Skeletal muscle tissue (tissue), 4 donors: ENCODE measurements around the gene MEGF6. TPM values are rescaled to one million over a fixed set of nuclear protein-coding genes. Genes with fewer than 3 reads are reported as not detected.

Experiments used
- H3K27ac ChIP-seq: one replicate; pipeline ENCODE4 v1.7.0; 2013; ENCODE audit warnings: mild to moderate bottlenecking, low read depth, low read length, inconsistent platforms
- H3K27me3 ChIP-seq, 3 donors: one replicate each; pipeline ENCODE4 v1.7.0; 2013; ENCODE audit warnings: low read length in 3 of 3; ENCODE audit not compliant: control insufficient read depth in 3 of 3, insufficient read depth in 3 of 3
- H3K36me3 ChIP-seq, 3 donors: one replicate each; pipeline ENCODE4 v1.7.0; 2013; ENCODE audit warnings: low read length in 3 of 3; ENCODE audit not compliant: control insufficient read depth in 3 of 3, insufficient read depth in 3 of 3
- H3K4me1 ChIP-seq, 3 donors: one replicate each; pipeline ENCODE4 v1.7.0; 2013; ENCODE audit warnings: low read length in 3 of 3, mild to moderate bottlenecking in 3 of 3; ENCODE audit not compliant: control insufficient read depth in 3 of 3, insufficient read depth in 3 of 3
- H3K4me3 ChIP-seq, 3 donors: one replicate each; pipeline ENCODE4 v1.7.0; 2013; ENCODE audit warnings: low read length in 3 of 3
- H3K9ac ChIP-seq, 3 donors: one replicate each; pipeline ENCODE4 v1.7.0; 2013; ENCODE audit warnings: low read length in 3 of 3, mild to moderate bottlenecking in 3 of 3, moderate library complexity in 2 of 3, low read depth in 1 of 3
- H3K9me3 ChIP-seq, 3 donors: one replicate each; pipeline ENCODE4 v1.7.0; 2013; ENCODE audit warnings: low read length in 3 of 3; ENCODE audit not compliant: control insufficient read depth in 3 of 3
- total RNA-seq: library from RNA; depleted of rRNA; stranded (reverse); fragments of >200 nt; gene quantifications from one replicate; pipeline ENCODE4 v1.2.3, GENCODE V29; 2014
- donor health status: Osteomylitis.

MEGF6 gene
- total RNA-seq, 1 donor from 2014 or later = 10.4 TPM

GRCh38 chr1:3653286-3653618 is 41.9 kb upstream of the MEGF6 start:
- Histone ChIP-seq H3K4me3 (no peak overlapping the region), H3K9ac (no peak overlapping the region), H3K27ac (no peak overlapping the region), H3K27me3 (peaks cover 39 to 71% (median 44%) of the 10 kb centered on the region in 3 donors), H3K9me3 (no peaks in the 10 kb centered on the region), H3K4me1 (peaks cover 13 to 26% (median 13%) of the 10 kb centered on the region in 3 donors), H3K36me3 (no peaks in the 10 kb centered on the region)

- Histone ChIP-seq H3K36me3 (no peaks in the 10 kb centered on the region), H3K9ac (no peak overlapping the region), H3K4me1 (peaks cover 13 to 26% (median 13%) of the 10 kb centered on the region in 3 donors), H3K4me3 (peak overlapping the region in 1 of 3 donors; percentile 13), H3K9me3 (no peaks in the 10 kb centered on the region), H3K27me3 (peaks cover 37 to 66% (median 44%) of the 10 kb centered on the region in 3 donors), H3K27ac (no peak overlapping the region)
Measured at GRCh38 chr1:3652548-3653285, 41.4 kb upstream of the MEGF6 start.

- Histone ChIP-seq H3K4me1 (peaks cover 13 to 26% (median 13%) of the 10 kb centered on the region in 3 donors), H3K27ac (no peak within 1 kb of the TSS), H3K4me3 (peak within 1 kb of the TSS in 1 of 3 donors; percentile 13), H3K9me3 (no peaks in the 10 kb centered on the region), H3K27me3 (peaks cover 35 to 60% (median 44%) of the 10 kb centered on the region in 3 donors), H3K36me3 (peaks cover 4 to 6% (median 5%) of the 10 kb centered on the region in 3 donors), H3K9ac (no peak within 1 kb of the TSS)
Measured at GRCh38 chr1:3651930-3652547, 40.7 kb upstream of the MEGF6 start, which contains the start of gene TP73. Gene TP73, plus strand, starts transcription at chr1:3652516. Its CDS starts 29,850 bp downstream, at chr1:3682366.

- no peaks in the 10 kb centered on the region for H3K9me3 ChIP-seq
- peaks cover 12 to 13% (median 12%) of the 10 kb centered on the region in 3 donors for H3K36me3 ChIP-seq
- no peak overlapping the region for H3K9ac ChIP-seq
- peaks cover 35 to 52% (median 44%) of the 10 kb centered on the region in 3 donors for H3K27me3 ChIP-seq
- peaks cover 13 to 26% (median 13%) of the 10 kb centered on the region in 3 donors for H3K4me1 ChIP-seq
- H3K4me3 ChIP-seq = no peak overlapping the region
- H3K27ac ChIP-seq = no peak overlapping the region
Measured at GRCh38 chr1:3651026-3651929, 40.0 kb upstream of the MEGF6 start.

- Histone ChIP-seq H3K9me3 (no peaks in the 10 kb centered on the region), H3K4me1 (peaks cover 13 to 26% (median 13%) of the 10 kb centered on the region in 3 donors), H3K27ac (no peak overlapping the region), H3K36me3 (peaks cover 15 to 19% (median 15%) of the 10 kb centered on the region in 3 donors), H3K4me3 (peak overlapping the region; percentile 78 to 82 (median 80)), H3K9ac (no peak overlapping the region), H3K27me3 (peaks cover 35 to 49% (median 44%) of the 10 kb centered on the region in 3 donors)
Measured at GRCh38 chr1:3650248-3651025, 39.1 kb upstream of the MEGF6 start.

GRCh38 chr1:3649342-3650247 is 38.3 kb upstream of the MEGF6 start, which contains the start of gene WRAP73:
Gene WRAP73, minus strand, starts transcription at chr1:3650103. Its CDS starts 104 bp downstream, at chr1:3649999.
- Histone ChIP-seq H3K27ac (no peak within 1 kb of the TSS), H3K4me3 (peak within 1 kb of the TSS; percentile 78 to 82 (median 80)), H3K27me3 (peaks cover 32 to 42% (median 41%) of the 10 kb centered on the region in 3 donors), H3K4me1 (peaks cover 13 to 24% (median 13%) of the 10 kb centered on the region in 3 donors), H3K9me3 (no peaks in the 10 kb centered on the region), H3K36me3 (peaks cover 15 to 20% (median 20%) of the 10 kb centered on the region in 3 donors), H3K9ac (peak within 1 kb of the TSS; percentile 78 to 90 (median 80))

- Histone ChIP-seq H3K27ac (no peak overlapping the region), H3K4me3 (no peak overlapping the region), H3K4me1 (peaks cover 11 to 17% (median 13%) of the 10 kb centered on the region in 3 donors), H3K36me3 (peaks cover 24 to 31% (median 30%) of the 10 kb centered on the region in 3 donors), H3K9me3 (no peaks in the 10 kb centered on the region), H3K27me3 (peaks cover 13% of the 10 kb centered on the region in 3 donors), H3K9ac (no peak overlapping the region)
Measured at GRCh38 chr1:3646596-3646995, 35.3 kb upstream of the MEGF6 start.

- Histone ChIP-seq H3K27me3 (peaks cover 5% of the 10 kb centered on the region in 3 donors), H3K4me1 (peaks cover 11 to 17% (median 11%) of the 10 kb centered on the region in 3 donors), H3K9ac (no peak overlapping the region), H3K36me3 (peaks cover 24 to 36% (median 35%) of the 10 kb centered on the region in 3 donors), H3K27ac (no peak overlapping the region), H3K9me3 (no peaks in the 10 kb centered on the region), H3K4me3 (no peak overlapping the region)
Measured at GRCh38 chr1:3645666-3646355, 34.5 kb upstream of the MEGF6 start.
